ENCODE data around the gene C1orf21.

The C1orf21 gene

DNA sequence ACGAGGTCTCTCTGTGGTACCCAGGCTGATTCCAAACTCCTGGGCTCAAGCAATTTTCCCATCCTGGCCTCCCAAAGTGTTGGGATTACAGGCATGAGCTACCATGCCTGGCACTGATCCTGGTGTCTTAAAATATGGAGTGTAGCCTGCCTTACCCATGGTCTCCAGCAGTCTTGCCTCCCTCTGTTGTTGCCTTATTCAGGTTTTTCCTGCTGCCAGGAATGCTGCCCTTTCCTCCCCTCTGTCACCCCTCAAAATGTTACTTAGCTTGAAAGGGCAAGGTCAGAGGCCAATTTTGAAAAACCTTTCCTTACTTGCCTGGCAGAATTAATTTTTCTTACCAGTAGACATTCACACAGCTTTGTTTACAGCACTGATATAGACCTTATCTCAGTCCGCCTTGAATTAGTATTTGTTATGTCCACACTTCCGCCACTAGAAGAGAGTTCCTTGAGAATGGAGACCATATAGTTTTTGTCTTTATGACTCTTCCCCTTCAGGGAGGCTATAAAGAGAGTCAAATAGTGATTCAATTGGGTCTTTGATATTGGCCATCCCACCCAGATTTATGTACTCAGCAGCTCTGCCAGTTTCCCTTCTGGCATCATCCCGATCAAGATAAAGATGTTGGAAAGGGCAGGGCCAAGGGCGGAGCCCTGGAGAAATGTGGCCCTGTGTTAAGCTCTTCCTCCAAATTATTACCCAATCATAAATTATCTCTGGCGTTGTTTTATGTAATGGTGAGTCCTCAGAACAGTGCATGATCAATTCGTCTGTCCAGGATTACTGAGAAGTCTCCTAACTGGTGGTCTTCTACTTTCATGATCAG, 38.8 kb downstream of the C1orf21 start:
- H3K9me3 ChIP-seq (ENCODE audit: low read length): no peaks in the 10 kb centered on the region
- H3K79me2 ChIP-seq (ENCODE audit: insufficient read depth, low read length): no peaks in the 10 kb centered on the region
- H3K36me3 ChIP-seq (ENCODE audit: insufficient read depth, low read length): no peaks in the 10 kb centered on the region
- no peak overlapping the region for H3K27ac ChIP-seq (ENCODE audit: low read depth, low read length, poor library complexity, severe bottlenecking)
- no peaks in the 10 kb centered on the region for H3K9me2 ChIP-seq (ENCODE audit: low read depth, low read length)
- H4K20me1 ChIP-seq (ENCODE audit: insufficient read depth, low read length): no peaks in the 10 kb centered on the region
- no peaks in the 10 kb centered on the region for H3F3A ChIP-seq (ENCODE audit: insufficient read depth, low read length)
- no peak overlapping the region for H3K9ac ChIP-seq (ENCODE audit: low read length)
- H3K4me2 ChIP-seq (ENCODE audit: low read length): no peak overlapping the region
- TF ChIP-seq EZH2 (IDR thresholded peaks at IDR 0.05; ENCODE audit: borderline replicate concordance, low read length) (no peak), CTCF (IDR thresholded peaks at IDR 0.05; ENCODE audit: low read length) (no peak)
- H2AFZ ChIP-seq (ENCODE audit: low read length): no peak overlapping the region
- no peaks in the 10 kb centered on the region for H3K27me3 ChIP-seq (ENCODE audit: insufficient read depth, low read length)
- no peaks in the 10 kb centered on the region for H3K4me1 ChIP-seq (ENCODE audit: insufficient read depth, low read length, severe bottlenecking)
- H3K4me3 ChIP-seq (ENCODE audit: low read depth, low read length, poor library complexity, severe bottlenecking): no peak overlapping the region

DNA sequence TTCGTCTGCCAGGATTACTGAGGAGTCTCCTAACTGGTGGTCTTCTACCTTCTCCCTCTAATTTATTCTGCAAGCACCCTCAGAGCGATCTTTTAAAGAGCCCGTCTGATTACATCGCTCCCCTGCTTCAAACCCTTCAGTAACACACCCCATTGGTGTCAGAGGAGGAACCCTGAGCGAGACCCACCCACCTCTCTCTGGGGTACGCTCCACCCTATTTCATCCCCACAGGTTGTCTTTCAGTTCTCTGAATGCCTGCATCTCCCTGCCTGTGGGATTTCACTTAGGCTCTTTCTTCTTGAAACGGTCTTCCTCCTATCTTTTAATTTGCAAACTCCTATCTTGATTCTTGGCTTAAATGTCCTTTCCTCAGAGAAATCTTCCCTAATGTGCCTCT, 39.4 kb downstream of the C1orf21 start:
- Histone ChIP-seq H3K9me3 (ENCODE audit: low read length) (no peaks in the 10 kb centered on the region), H3K4me1 (ENCODE audit: insufficient read depth, low read length, severe bottlenecking) (no peaks in the 10 kb centered on the region), H2AFZ (ENCODE audit: low read length) (no peak overlapping the region), H4K20me1 (ENCODE audit: insufficient read depth, low read length) (no peaks in the 10 kb centered on the region), H3K4me2 (ENCODE audit: low read length) (no peak overlapping the region), H3K27me3 (ENCODE audit: insufficient read depth, low read length) (no peaks in the 10 kb centered on the region), H3K36me3 (ENCODE audit: insufficient read depth, low read length) (no peaks in the 10 kb centered on the region), H3K4me3 (ENCODE audit: low read depth, low read length, poor library complexity, severe bottlenecking) (no peak overlapping the region), H3K79me2 (ENCODE audit: insufficient read depth, low read length) (no peaks in the 10 kb centered on the region), H3K27ac (ENCODE audit: low read depth, low read length, poor library complexity, severe bottlenecking) (no peak overlapping the region), H3K9me2 (ENCODE audit: low read depth, low read length) (no peaks in the 10 kb centered on the region), H3F3A (ENCODE audit: insufficient read depth, low read length) (no peaks in the 10 kb centered on the region), H3K9ac (ENCODE audit: low read length) (no peak overlapping the region)
- TF ChIP-seq EZH2 (IDR thresholded peaks at IDR 0.05; ENCODE audit: borderline replicate concordance, low read length) (no peak), CTCF (IDR thresholded peaks at IDR 0.05; ENCODE audit: low read length) (no peak)

GRCh38 chr1:184427722-184428121, 40.9 kb downstream of the C1orf21 start:
- no peaks in the 10 kb centered on the region for H3K36me3 ChIP-seq (ENCODE audit: insufficient read depth, low read length)
- no peaks in the 10 kb centered on the region for H3K9me2 ChIP-seq (ENCODE audit: low read depth, low read length)
- no peak overlapping the region for H3K27ac ChIP-seq (ENCODE audit: low read depth, low read length, poor library complexity, severe bottlenecking)
- no peaks in the 10 kb centered on the region for H3K79me2 ChIP-seq (ENCODE audit: insufficient read depth, low read length)
- no peak overlapping the region for H3K4me3 ChIP-seq (ENCODE audit: low read depth, low read length, poor library complexity, severe bottlenecking)
- no peaks in the 10 kb centered on the region for H3K9me3 ChIP-seq (ENCODE audit: low read length)
- no peaks in the 10 kb centered on the region for H3F3A ChIP-seq (ENCODE audit: insufficient read depth, low read length)
- H3K4me2 ChIP-seq (ENCODE audit: low read length): no peak overlapping the region
- H2AFZ ChIP-seq (ENCODE audit: low read length): no peak overlapping the region
- no peaks in the 10 kb centered on the region for H3K4me1 ChIP-seq (ENCODE audit: insufficient read depth, low read length, severe bottlenecking)
- TF ChIP-seq EZH2 (IDR thresholded peaks at IDR 0.05; ENCODE audit: borderline replicate concordance, low read length) (no peak), CTCF (IDR thresholded peaks at IDR 0.05; ENCODE audit: low read length) (no peak)
- no peaks in the 10 kb centered on the region for H3K27me3 ChIP-seq (ENCODE audit: insufficient read depth, low read length)
- H3K9ac ChIP-seq (ENCODE audit: low read length): no peak overlapping the region
- H4K20me1 ChIP-seq (ENCODE audit: insufficient read depth, low read length): no peaks in the 10 kb centered on the region
